H1 (cell line): ENCODE results near the gene TRABD2B. TPM values are rescaled to one million over a fixed set of nuclear protein-coding genes. Genes with fewer than 3 reads are reported as not detected.

ENCODE experiments used
- CTCF ChIA-PET: fragments of 300-600 bp; sonication (Branson Sonifier 250); formaldehyde crosslinking; loops from one replicate; lab custom pipeline; 2021; ENCODE audit not compliant: partially characterized antibody; lab: Charles Lee
- POLR2A ChIA-PET: fragments of 300-600 bp; sonication (Branson Sonifier 250); formaldehyde crosslinking; loops from one replicate; lab custom pipeline; 2021; ENCODE audit warnings: inconsistent platforms; ENCODE audit not compliant: partially characterized antibody; lab: Charles Lee
- DNase-seq, 2 experiments: peaks; one replicate each; pipeline versions ENCODE4 v3.0.0 to v3.0.0-alpha.2; 2010 to 2022; ENCODE audit warnings: low spot score in 2 of 2, low read depth in 1 of 2, mixed read lengths in 1 of 2
- FAIRE-seq: peaks from 2 replicates; lab custom pipeline; 2011; peaks lifted over from hg19 to GRCh38; lab: Jason Lieb, UNC
- H2AFZ ChIP-seq: 2 replicates; pipeline ENCODE4 v1.8.1; 2012; ENCODE audit warnings: low read length, inconsistent platforms
- H2AK5ac ChIP-seq: 2 replicates; pipeline ENCODE4 v1.6.1; 2013; ENCODE audit warnings: low read depth, low read length
- H2BK120ac ChIP-seq: replicated peaks from 2 replicates; pipeline ENCODE3; 2013; ENCODE audit warnings: low read depth, low read length, inconsistent platforms
- H2BK12ac ChIP-seq: 2 replicates; pipeline ENCODE4 v1.6.1; 2013; ENCODE audit warnings: low read depth, low read length
- H2BK15ac ChIP-seq: 2 replicates; pipeline ENCODE4 v1.6.1; 2013; ENCODE audit warnings: low read length
- H2BK20ac ChIP-seq: 2 replicates; pipeline ENCODE4 v1.6.1; 2013; ENCODE audit warnings: low read length
- H2BK5ac ChIP-seq: 2 replicates; pipeline ENCODE4 v1.6.1; 2013; ENCODE audit warnings: low read depth, low read length
- H3K14ac ChIP-seq: 2 replicates; pipeline ENCODE4 v1.6.1; 2013; ENCODE audit warnings: inconsistent platforms; ENCODE audit not compliant: insufficient read length
- H3K18ac ChIP-seq: 2 replicates; pipeline ENCODE4 v1.6.1; 2013; ENCODE audit warnings: low read length; ENCODE audit errors: extremely low read depth
- H3K23ac ChIP-seq: 2 replicates; pipeline ENCODE4 v1.6.1; 2013; ENCODE audit warnings: inconsistent platforms; ENCODE audit not compliant: insufficient read length
- H3K23me2 ChIP-seq: 2 replicates; pipeline ENCODE4 v1.6.1; 2013; ENCODE audit warnings: low read depth, low read length
- H3K27ac ChIP-seq: 2 replicates; pipeline ENCODE4 v1.6.1; 2011; ENCODE audit warnings: low read depth, low read length, inconsistent platforms
- H3K27me3 ChIP-seq, 4 experiments: replicated peaks in 1 of 4; 1 replicate in 1 of 4; 2 replicates in 3 of 4; pipeline versions ENCODE4 v1.6.1 to v1.8.1; 2011 to 2013; ENCODE audit warnings: low read length in 3 of 4, mild to moderate bottlenecking in 3 of 4, inconsistent platforms in 2 of 4, mixed read lengths in 2 of 4, moderate library complexity in 1 of 4; ENCODE audit not compliant: control insufficient read depth in 3 of 4, insufficient read depth in 3 of 4; ENCODE audit errors: extremely low read depth in 1 of 4
- H3K36me3 ChIP-seq, 4 experiments: 2 replicates each; pipeline versions ENCODE4 v1.6.1 to v1.8.1; 2011 to 2013; ENCODE audit warnings: mild to moderate bottlenecking in 4 of 4, low read length in 3 of 4, moderate library complexity in 2 of 4, control low read depth in 1 of 4, inconsistent platforms in 1 of 4; ENCODE audit not compliant: insufficient read depth in 4 of 4, control insufficient read depth in 2 of 4
- H3K4ac ChIP-seq: replicated peaks from 2 replicates; pipeline ENCODE3; 2013; ENCODE audit warnings: low read length, low read depth, mixed read lengths, inconsistent platforms; ENCODE audit not compliant: insufficient read length
- H3K4me1 ChIP-seq, 4 experiments: replicated peaks in 1 of 4; 1 replicate in 1 of 4; 2 replicates in 3 of 4; pipeline versions ENCODE4 v1.6.1 to v1.8.1; 2011 to 2013; ENCODE audit warnings: low read length in 3 of 4, inconsistent platforms in 2 of 4, mixed read lengths in 1 of 4; ENCODE audit not compliant: insufficient read depth in 4 of 4, control insufficient read depth in 3 of 4
- H3K4me2 ChIP-seq, 2 experiments: 2 replicates each; pipeline versions ENCODE4 v1.6.1 to v1.8.1; 2011 to 2013; ENCODE audit warnings: low read depth in 2 of 2, low read length in 2 of 2, control low read depth in 1 of 2, inconsistent platforms in 1 of 2, mild to moderate bottlenecking in 1 of 2; ENCODE audit not compliant: insufficient read depth in 1 of 2
- H3K4me3 ChIP-seq, 4 experiments: fragments of 200-600, 300-600 bp in 1 of 4; sonication (generic), shearing (Covaris generic), sonication (Bioruptor Twin) in 1 of 4; 2 replicates each; pipeline versions ENCODE4 v1.5.1 to v1.8.1; 2011 to 2016; ENCODE audit warnings: low read length in 4 of 4, low read depth in 3 of 4, control low read depth in 2 of 4, inconsistent platforms in 2 of 4, mild to moderate bottlenecking in 2 of 4, mixed read lengths in 1 of 4, moderate library complexity in 1 of 4; ENCODE audit not compliant: insufficient read depth in 2 of 4; ENCODE audit errors: extremely low read depth in 1 of 4
- H3K56ac ChIP-seq: replicated peaks from 2 replicates; pipeline ENCODE3; 2013; ENCODE audit warnings: low read depth, mild to moderate bottlenecking, mixed read lengths, low read length, inconsistent platforms; ENCODE audit not compliant: insufficient read length
- H3K79me1 ChIP-seq: 2 replicates; pipeline ENCODE4 v1.6.1; 2013; ENCODE audit warnings: low read depth, low read length, control low read depth
- H3K79me2 ChIP-seq, 2 experiments: 2 replicates each; pipeline versions ENCODE4 v1.6.1 to v1.8.1; 2012 to 2013; ENCODE audit warnings: low read length in 2 of 2, mild to moderate bottlenecking in 2 of 2, inconsistent platforms in 1 of 2; ENCODE audit not compliant: insufficient read depth in 2 of 2, control insufficient read depth in 1 of 2
- H3K9ac ChIP-seq, 4 experiments: replicated peaks in 1 of 4; 1 replicate in 1 of 4; 2 replicates in 3 of 4; pipeline versions ENCODE4 v1.6.1 to v1.8.1; 2011 to 2013; ENCODE audit warnings: low read depth in 3 of 4, low read length in 3 of 4, control low read depth in 2 of 4, mild to moderate bottlenecking in 2 of 4, moderate library complexity in 2 of 4, inconsistent platforms in 1 of 4; ENCODE audit errors: extremely low read depth in 1 of 4
- H3K9me3 ChIP-seq, 2 experiments: 2 replicates each; pipeline versions ENCODE4 v1.6.1 to v1.8.1; 2012 to 2013; ENCODE audit warnings: mild to moderate bottlenecking in 2 of 2, moderate library complexity in 2 of 2, control low read depth in 1 of 2, inconsistent platforms in 1 of 2, low read depth in 1 of 2, low read length in 1 of 2, mixed read lengths in 1 of 2; ENCODE audit not compliant: insufficient read depth in 2 of 2
- H4K20me1 ChIP-seq, 2 experiments: replicated peaks in 1 of 2; 2 replicates each; pipeline versions ENCODE3 to v1.8.1; 2011 to 2013; ENCODE audit warnings: inconsistent platforms in 2 of 2, low read length in 2 of 2, mild to moderate bottlenecking in 1 of 2; ENCODE audit not compliant: insufficient read depth in 2 of 2, control insufficient read depth in 1 of 2
- H4K5ac ChIP-seq: 2 replicates; pipeline ENCODE4 v1.6.1; 2013; ENCODE audit warnings: low read length, low read depth, mixed read lengths, inconsistent platforms; ENCODE audit not compliant: insufficient read length
- H4K8ac ChIP-seq: 2 replicates; pipeline ENCODE4 v1.8.0; 2013; ENCODE audit warnings: mild to moderate bottlenecking, moderate library complexity, low read length, inconsistent platforms; ENCODE audit not compliant: insufficient read depth; ENCODE audit errors: extremely low read depth
- H4K91ac ChIP-seq: replicated peaks from 2 replicates; pipeline ENCODE3; 2013; ENCODE audit warnings: low read length, mixed read lengths, inconsistent platforms; ENCODE audit not compliant: insufficient read length
- CHD1 ChIP-seq: IDR thresholded peaks from 2 replicates; pipeline ENCODE4 v1.6.1; 2012; ENCODE audit warnings: low read depth, low read length, improper control_type of control experiment
- MAFK ChIP-seq: IDR thresholded peaks from 2 replicates; pipeline ENCODE4 v1.6.1; 2012; ENCODE audit warnings: low read depth, mild to moderate bottlenecking, improper control_type of control experiment, low read length
- NANOG ChIP-seq: IDR thresholded peaks from 2 replicates; pipeline ENCODE4 v1.6.1; 2011; ENCODE audit warnings: low read length, low read depth, mild to moderate bottlenecking, inconsistent platforms; ENCODE audit not compliant: insufficient read depth, poor library complexity, severe bottlenecking
- SAP30 ChIP-seq: fragments of 300-600 bp; sonication (generic); IDR thresholded peaks from 2 replicates; pipeline ENCODE4 v1.7.1; 2012; ENCODE audit warnings: low read length, moderate library complexity, mild to moderate bottlenecking, inconsistent platforms; ENCODE audit not compliant: insufficient read depth, insufficient replicate concordance
- SIN3A ChIP-seq, 2 experiments: IDR thresholded peaks in 1 of 2; conservative IDR thresholded peaks in 1 of 2; 2 replicates each; pipeline ENCODE4 v1.6.1; 2011 to 2012; ENCODE audit warnings: low read length in 2 of 2, improper control_type of control experiment in 1 of 2, low read depth in 1 of 2, mild to moderate bottlenecking in 1 of 2
- SIRT6 ChIP-seq: IDR thresholded peaks from one replicate; pipeline ENCODE4 v1.7.1; 2012; ENCODE audit warnings: low read length, inconsistent platforms
- SP1 ChIP-seq: IDR thresholded peaks from 2 replicates; pipeline ENCODE4 v1.6.1; 2011; ENCODE audit warnings: low read depth, low read length
- SP2 ChIP-seq: IDR thresholded peaks from 2 replicates; pipeline ENCODE4 v1.6.1; 2012; ENCODE audit warnings: mild to moderate bottlenecking, low read length, inconsistent platforms
- TAF7 ChIP-seq: optimal IDR thresholded peaks from 2 replicates; pipeline ENCODE3; 2011; ENCODE audit warnings: low read depth, mild to moderate bottlenecking, inconsistent platforms, low read length, moderate library complexity, borderline replicate concordance
- WGBS, 2 experiments: shearing (Covaris generic) in 1 of 2; methylation state at CpG; one replicate each; pipeline versions ENCODE4 v1.1.6 to v1.1.7; 2013 to 2015; ENCODE audit warnings: low lambda C conversion rate in 2 of 2, mixed read lengths in 2 of 2, inconsistent platforms in 1 of 2, low coverage in 1 of 2, missing lambda C conversion rate in 1 of 2; ENCODE audit not compliant: insufficient replicate concordance in 2 of 2, insufficient coverage in 1 of 2, insufficient read length in 1 of 2; ENCODE audit errors: extremely low coverage in 1 of 2, missing lambda C conversion rate in 1 of 2; 5-methylcytosine and 5-hydroxymethylcytosine counted together
- polyA plus RNA-seq, 7 experiments: library from polyadenylated mRNA; depleted of rRNA in 3 of 7; stranded (reverse) in 5 of 7; unstranded in 2 of 7; fragments of >200 nt in 5 of 7; fragments of 200-250 nt in 2 of 7; gene quantifications; 1 replicate in 5 of 7; 2 replicates in 1 of 7; 4 replicates in 1 of 7; pipeline versions ENCODE4 v1.2.1 to v1.2.3, GENCODE V29; 2011 to 2013; ENCODE audit warnings: missing spikeins in 2 of 7, mixed read lengths in 2 of 7
- total RNA-seq: library from RNA; stranded (reverse); fragmentation: NEBNext Ultra II Directional; extraction: Animal tissue kit (Norgen Biotek cat#: 25700); gene quantifications from 2 replicates; pipeline ENCODE4 v1.2.1, GENCODE V29; 2021
- TF ChIP-seq, protein P1 (sequence below): IDR thresholded peaks from 2 replicates; pipeline ENCODE4 v1.6.1; 2012; ENCODE audit warnings: inconsistent platforms
- TF ChIP-seq, protein P2 (sequence below): IDR thresholded peaks from 2 replicates; pipeline ENCODE4 v1.6.1; 2012; ENCODE audit warnings: inconsistent platforms
- TF ChIP-seq, protein P3 (sequence below): IDR thresholded peaks from 2 replicates; pipeline ENCODE4 v1.6.1; 2011; ENCODE audit warnings: low read depth, mild to moderate bottlenecking, low read length; ENCODE audit not compliant: insufficient read depth

Gene TRABD2B
- total and polyA plus RNA-seq, 2 of the 8 experiments (the other 6 are each of a cell fraction or from before 2014, with no cell fraction given), result 0.95 to 3.4 TPM

DNA sequence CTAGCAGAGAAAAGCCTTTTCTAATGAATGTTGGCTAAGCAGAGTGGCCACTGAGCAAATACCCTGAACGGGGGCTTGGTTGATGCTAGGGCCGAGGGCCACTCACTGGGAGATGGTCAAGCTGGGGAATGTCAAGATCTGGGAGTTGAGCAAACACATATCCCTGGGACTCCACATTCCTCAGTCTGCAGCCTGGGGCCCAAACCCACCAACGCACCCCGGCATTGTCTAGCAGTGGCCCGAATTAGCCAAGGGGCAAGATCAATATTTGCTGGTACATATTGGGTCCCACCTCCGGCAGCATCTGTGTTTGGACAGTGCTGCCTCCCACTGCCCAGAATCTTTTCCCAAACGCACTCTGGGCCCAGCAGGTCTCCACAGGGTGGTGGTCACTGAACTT lies 144.1 kb downstream of the TRABD2B start:
- Histone ChIP-seq H2AK5ac (no peak overlapping the region), H3K4me2 (no peak overlapping the region), H3K14ac (no peak overlapping the region), H2BK5ac (no peak overlapping the region), H3K79me1 (no peaks in the 10 kb centered on the region; the same call in 1 of the 2 replicates), H3K27ac (no peak overlapping the region), H3K23ac (no peak overlapping the region), H3K27me3 (no peaks in the 10 kb centered on the region), H4K91ac (no peak overlapping the region), H3K79me2 (no peaks in the 10 kb centered on the region), H2BK12ac (no peak overlapping the region), H4K8ac (no peak overlapping the region), H2BK120ac (no peak overlapping the region), H2AFZ (no peak overlapping the region), H3K4ac (no peak overlapping the region), H3K4me3 (no peak overlapping the region), H2BK20ac (no peak overlapping the region), H2BK15ac (no peak overlapping the region), H3K4me1 (no peaks in the 10 kb centered on the region; a peak in 2 of 7 replicates), H3K36me3 (no peaks in the 10 kb centered on the region), H3K56ac (no peak overlapping the region), H3K18ac (no peak overlapping the region), H3K23me2 (no peaks in the 10 kb centered on the region), H3K9ac (no peak overlapping the region), H3K9me3 (no peaks in the 10 kb centered on the region), H4K20me1 (no peaks in the 10 kb centered on the region), H4K5ac (no peak overlapping the region)
- POLR2A ChIA-PET, result no interaction called here
- WGBS, 2 experiments, result 94% methylated on average over 7 of the region's 7 CpGs; no CpG with 5 or more reads in 1 of the 2 experiments
- DNase-seq (no peak), FAIRE-seq (no peak)
- CTCF ChIA-PET, result interaction anchor here (1.5 to 1.7 kb wide), 3 partner anchors 9 to 67 kb away, joined by 3 to 5 read pairs (median 4); no protein-coding TSS in a partner anchor
- no peak for TF ChIP-seq TAF7
- TF ChIP-seq, protein P1, sequence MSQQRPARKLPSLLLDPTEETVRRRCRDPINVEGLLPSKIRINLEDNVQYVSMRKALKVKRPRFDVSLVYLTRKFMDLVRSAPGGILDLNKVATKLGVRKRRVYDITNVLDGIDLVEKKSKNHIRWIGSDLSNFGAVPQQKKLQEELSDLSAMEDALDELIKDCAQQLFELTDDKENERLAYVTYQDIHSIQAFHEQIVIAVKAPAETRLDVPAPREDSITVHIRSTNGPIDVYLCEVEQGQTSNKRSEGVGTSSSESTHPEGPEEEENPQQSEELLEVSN, result no peak
- TF ChIP-seq, protein P2, sequence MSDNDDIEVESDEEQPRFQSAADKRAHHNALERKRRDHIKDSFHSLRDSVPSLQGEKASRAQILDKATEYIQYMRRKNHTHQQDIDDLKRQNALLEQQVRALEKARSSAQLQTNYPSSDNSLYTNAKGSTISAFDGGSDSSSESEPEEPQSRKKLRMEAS, result no peak
- no peak for TF ChIP-seq SP1
- TF ChIP-seq SP2, result no peak
- no peak for TF ChIP-seq MAFK
- TF ChIP-seq, protein P3, sequence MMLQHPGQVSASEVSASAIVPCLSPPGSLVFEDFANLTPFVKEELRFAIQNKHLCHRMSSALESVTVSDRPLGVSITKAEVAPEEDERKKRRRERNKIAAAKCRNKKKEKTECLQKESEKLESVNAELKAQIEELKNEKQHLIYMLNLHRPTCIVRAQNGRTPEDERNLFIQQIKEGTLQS, result no peak
- no peak for TF ChIP-seq SAP30
- TF ChIP-seq NANOG, result no peak
- no peak for TF ChIP-seq SIRT6
- TF ChIP-seq SIN3A (conservative IDR thresholded peaks at IDR 0.05 in 1 of 2, IDR thresholded peaks at IDR 0.05 in 1 of 2; ENCODE audit: low read depth in 1 of 2, low read length in 2 of 2), result no peak
- no peak for TF ChIP-seq CHD1
